Measurements from ENCODE around the gene IZUMO2. TPM values are rescaled to one million over a fixed set of nuclear protein-coding genes. Genes with fewer than 3 reads are reported as not detected.

Gene IZUMO2
- total and polyA plus RNA-seq, 9 of the 15 experiments (the other 6 are each of a cell fraction or from before 2014, with no cell fraction given), result not detected

- TF ChIP-seq ATF6 (CRISPR knock-in tag; IDR thresholded peaks at IDR 0.05), result no peak
- TF ChIP-seq ELF4 (CRISPR knock-in tag; IDR thresholded peaks at IDR 0.05), result no peak
- peak; percentile 17; the same call in 1 of the 2 replicates for TF ChIP-seq GATA2 (CRISPR knock-in tag; IDR thresholded peaks at IDR 0.05)
- TF ChIP-seq GTF2A2 (tag; IDR thresholded peaks at IDR 0.05), result no peak
- TF ChIP-seq RHOXF2B (CRISPR knock-in tag; conservative IDR thresholded peaks at IDR 0.05), result no peak
- TF ChIP-seq CC2D1A (IDR thresholded peaks at IDR 0.05), result peak; percentile 64; the same call in 1 of the 2 replicates
- peak in 1 of 2 experiments; percentile 63; a peak in 1 of 4 replicates for TF ChIP-seq HDAC1 (IDR thresholded peaks at IDR 0.05)
- TF ChIP-seq NR2C2 (CRISPR knock-in tag; IDR thresholded peaks at IDR 0.05), result no peak
- TF ChIP-seq NR2C2 (tag; IDR thresholded peaks at IDR 0.05), result peak; percentile 73
- TF ChIP-seq RUNX1 (IDR thresholded peaks at IDR 0.05; ENCODE audit: low read depth), result no peak
- peak; percentile 21; the same call in 1 of the 2 replicates for TF ChIP-seq XRCC5 (IDR thresholded peaks at IDR 0.05; ENCODE audit: low read depth, low read length)
- no peak for TF ChIP-seq GABPB2 (CRISPR knock-in tag; conservative IDR thresholded peaks at IDR 0.05)
- TF ChIP-seq L3MBTL2 (IDR thresholded peaks at IDR 0.05), result peak; percentile 68
- peak; percentile 86 for TF ChIP-seq VEZF1 (CRISPR knock-in tag; IDR thresholded peaks at IDR 0.05)
- TF ChIP-seq ZNF184 (CRISPR knock-in tag; IDR thresholded peaks at IDR 0.05), result no peak
- peak; percentile 55 for TF ChIP-seq RB1 (IDR thresholded peaks at IDR 0.05; ENCODE audit: low read depth)
- peak; percentile 5 for TF ChIP-seq ZFP36 (IDR thresholded peaks at IDR 0.05; ENCODE audit: low read depth, low read length, partially characterized antibody)
- peak; percentile 59 for TF ChIP-seq CHD4 (IDR thresholded peaks at IDR 0.05; ENCODE audit: insufficient read depth, insufficient replicate concordance, low read depth, low read length, poor library complexity, severe bottlenecking)
- 0 out of 2 replicates have a peak, but pooled peaks have one; percentile 32 for TF ChIP-seq LARP7 (IDR thresholded peaks at IDR 0.05)
- TF ChIP-seq ZBTB2 (IDR thresholded peaks at IDR 0.05), result peak; percentile 51; the same call in 1 of the 2 replicates
- peak; percentile 29; the same call in 1 of the 2 replicates for TF ChIP-seq ATF7 (IDR thresholded peaks at IDR 0.05)
- TF ChIP-seq MNT (conservative IDR thresholded peaks at IDR 0.05), result 0 out of 4 replicates have a peak, but pooled peaks of 1 of the 2 experiments have one; percentile 15
Measured at GRCh38 chr19:50147462-50148423, 15.3 kb downstream of the IZUMO2 start (continued).
